Activated CD8-positive, alpha-beta memory T cell treated with anti-CD3 and anti-CD28 coated beads, Interleukin-2, amount 10 ng/mL, durations not matched to agents 7 days and 5 days (primary cell): ENCODE measurements around the gene CARNS1. TPM values are rescaled to one million over a fixed set of nuclear protein-coding genes. Genes with fewer than 3 reads are reported as not detected.
"Not testable (repeated sequence)": the region's sequence is repeated elsewhere in the genome, so short reads cannot be mapped to it uniquely, and the experiment has no call there.

Experiments
- ATAC-seq: fragments of 150-1000 bp; cut with Tn5 transposase; one replicate; pipeline ENCODE4 v1.10.0; 2021; ENCODE audit warnings: moderate library complexity
- CTCF ChIA-PET: fragments of 350-600 bp; sonication (Branson Sonifier 250); formaldehyde crosslinking; loops from one replicate; lab custom pipeline; 2021; ENCODE audit warnings: antibody characterized with exemption; lab: Charles Lee
- DNase-seq: peaks from one replicate; pipeline ENCODE4 v3.0.0-alpha.2; 2020
- H3K27ac Mint-ChIP-seq: one replicate; pipeline ENCODE4 v1.8.0; 2021; ENCODE audit warnings: mild to moderate bottlenecking, mixed read lengths
- H3K27me3 Mint-ChIP-seq: one replicate; pipeline ENCODE4 v1.8.0; 2021; ENCODE audit warnings: mixed read lengths
- H3K36me3 Mint-ChIP-seq: one replicate; pipeline ENCODE4 v1.8.0; 2021; ENCODE audit warnings: mild to moderate bottlenecking, mixed read lengths
- H3K4me1 Mint-ChIP-seq: one replicate; pipeline ENCODE4 v1.8.0; 2021; ENCODE audit warnings: mixed read lengths
- H3K4me3 Mint-ChIP-seq: one replicate; pipeline ENCODE4 v1.8.0; 2021; ENCODE audit warnings: mild to moderate bottlenecking, moderate library complexity, mixed read lengths
- H3K9me3 Mint-ChIP-seq: one replicate; pipeline ENCODE4 v1.8.0; 2022; ENCODE audit warnings: low read depth, mixed read lengths
- total RNA-seq, 2 experiments: library from RNA; stranded (reverse); gene quantifications; one replicate each; pipeline ENCODE4 v1.2.3, GENCODE V29; 2021

CARNS1 gene
- total RNA-seq, 2 experiments from 2014 or later: 1.3 TPM

GRCh38 chr11:67453816-67454732 is 38.6 kb downstream of the CARNS1 start:
- no peak for DNase-seq
- no peak overlapping the region for H3K27ac Mint-ChIP-seq
- peaks cover 8% of the 10 kb centered on the region for H3K4me1 Mint-ChIP-seq
- H3K9me3 Mint-ChIP-seq: no peaks in the 10 kb centered on the region
- H3K27me3 Mint-ChIP-seq: peaks cover 2% of the 10 kb centered on the region
- CTCF ChIA-PET: no interaction called here
- no peaks in the 10 kb centered on the region for H3K36me3 Mint-ChIP-seq
- H3K4me3 Mint-ChIP-seq: no peak overlapping the region
- ATAC-seq: no peak

GRCh38 chr11:67455054-67455453 is 39.6 kb downstream of the CARNS1 start, which contains the start of gene CABP4:
TSS of gene CABP4 (plus strand) at chr11:67455354. CDS start at chr11:67455424, 70 bp downstream.
- H3K4me1 Mint-ChIP-seq: peaks cover 7% of the 10 kb centered on the region
- H3K4me3 Mint-ChIP-seq: no peak within 1 kb of the TSS
- no peaks in the 10 kb centered on the region for H3K36me3 Mint-ChIP-seq
- H3K27me3 Mint-ChIP-seq: peaks cover under 1% of the 10 kb centered on the region
- ATAC-seq (no peak), DNase-seq (no peak)
- CTCF ChIA-PET: interaction anchor here (1.4 kb wide), 1 partner anchor 50 kb away, joined by 3 read pairs; the partner anchor contains the start of gene PITPNM1
- H3K27ac Mint-ChIP-seq: no peak within 1 kb of the TSS
- H3K9me3 Mint-ChIP-seq: no peaks in the 10 kb centered on the region

GRCh38 chr11:67456068-67456705 is 40.7 kb downstream of the CARNS1 start:
- Mint-ChIP-seq H3K36me3 (no peaks in the 10 kb centered on the region), H3K27me3 (no peaks in the 10 kb centered on the region), H3K4me3 (no peak overlapping the region), H3K4me1 (peaks cover 9% of the 10 kb centered on the region), H3K27ac (no peak overlapping the region), H3K9me3 (no peaks in the 10 kb centered on the region)
- DNase-seq: no peak
- no peak for ATAC-seq
- CTCF ChIA-PET: interaction anchor here (0.8 to 1.4 kb wide), 2 partner anchors 49 to 100 kb away, joined by 3 read pairs; partner anchors contain the start of gene PITPNM1

- no peaks in the 10 kb centered on the region for H3K9me3 Mint-ChIP-seq
- no peak overlapping the region for H3K4me3 Mint-ChIP-seq
- peaks cover 4% of the 10 kb centered on the region for H3K4me1 Mint-ChIP-seq
- H3K27ac Mint-ChIP-seq: no peak overlapping the region
- H3K36me3 Mint-ChIP-seq: no peaks in the 10 kb centered on the region
- CTCF ChIA-PET: interaction anchor here (1.8 kb wide), 1 partner anchor 11 kb away, joined by 4 read pairs; no protein-coding TSS in a partner anchor
- ATAC-seq: no peak
- DNase-seq: no peak
- H3K27me3 Mint-ChIP-seq: no peaks in the 10 kb centered on the region
Measured at GRCh38 chr11:67457453-67457852, 42.0 kb downstream of the CARNS1 start.

- H3K4me3 Mint-ChIP-seq: no peak overlapping the region
- DNase-seq (no peak), ATAC-seq (no peak)
- no peaks in the 10 kb centered on the region for H3K9me3 Mint-ChIP-seq
- no peaks in the 10 kb centered on the region for H3K27me3 Mint-ChIP-seq
- no peaks in the 10 kb centered on the region for H3K36me3 Mint-ChIP-seq
- H3K4me1 Mint-ChIP-seq: peaks cover 4% of the 10 kb centered on the region
- CTCF ChIA-PET: interaction anchor here (1.8 kb wide), 1 partner anchor 10 kb away, joined by 4 read pairs; no protein-coding TSS in a partner anchor
- H3K27ac Mint-ChIP-seq: no peak overlapping the region
Measured at GRCh38 chr11:67458266-67458665, 42.8 kb downstream of the CARNS1 start.

GRCh38 chr11:67463186-67463585 is 47.7 kb downstream of the CARNS1 start:
- Mint-ChIP-seq H3K9me3 (no peaks in the 10 kb centered on the region), H3K36me3 (peaks cover 1% of the 10 kb centered on the region), H3K4me3 (no peak overlapping the region), H3K27me3 (no peaks in the 10 kb centered on the region), H3K27ac (no peak overlapping the region), H3K4me1 (peaks cover 27% of the 10 kb centered on the region)
- CTCF ChIA-PET: interaction anchor here (1.4 kb wide), 1 partner anchor 80 kb away, joined by 3 read pairs; no protein-coding TSS in a partner anchor
- DNase-seq (no peak), ATAC-seq (no peak)

GRCh38 chr11:67463680-67464410 is 48.4 kb downstream of the CARNS1 start:
- ATAC-seq (no peak), DNase-seq (no peak)
- Mint-ChIP-seq H3K4me1 (peaks cover 31% of the 10 kb centered on the region), H3K27me3 (no peaks in the 10 kb centered on the region), H3K36me3 (peaks cover 1% of the 10 kb centered on the region), H3K27ac (peak overlapping the region; percentile 87), H3K4me3 (peak overlapping the region; percentile 84), H3K9me3 (no peaks in the 10 kb centered on the region)
- CTCF ChIA-PET: interaction anchor here (1.4 to 2.4 kb wide), 2 partner anchors 25 to 81 kb away, joined by 3 to 10 read pairs; no protein-coding TSS in a partner anchor

- peaks cover 1% of the 10 kb centered on the region for H3K36me3 Mint-ChIP-seq
- peak overlapping the region; percentile 84 for H3K4me3 Mint-ChIP-seq
- peak; percentile 96 for DNase-seq
- peak; percentile 83 for ATAC-seq
- H3K9me3 Mint-ChIP-seq: no peaks in the 10 kb centered on the region
- H3K4me1 Mint-ChIP-seq: peaks cover 35% of the 10 kb centered on the region
- CTCF ChIA-PET: interaction anchor here (1.0 to 2.4 kb wide), 6 partner anchors 19 to 82 kb away, joined by 3 to 10 read pairs (median 4); partner anchors contain the start of genes AIP and PPP1CA
- H3K27ac Mint-ChIP-seq: peak overlapping the region; percentile 87
- H3K27me3 Mint-ChIP-seq: no peaks in the 10 kb centered on the region
Measured at GRCh38 chr11:67464411-67465188, 49.1 kb downstream of the CARNS1 start.

GRCh38 chr11:67465189-67465510 is 49.7 kb downstream of the CARNS1 start:
- H3K27ac Mint-ChIP-seq: peak overlapping the region; percentile 87
- peaks cover 1% of the 10 kb centered on the region for H3K36me3 Mint-ChIP-seq
- CTCF ChIA-PET: interaction anchor here (1.0 to 2.4 kb wide), 5 partner anchors 18 to 63 kb away, joined by 3 to 10 read pairs (median 4); partner anchors contain the start of genes AIP and PPP1CA
- no peaks in the 10 kb centered on the region for H3K27me3 Mint-ChIP-seq
- H3K4me3 Mint-ChIP-seq: peak overlapping the region; percentile 84
- DNase-seq (no peak), ATAC-seq (no peak)
- no peaks in the 10 kb centered on the region for H3K9me3 Mint-ChIP-seq
- H3K4me1 Mint-ChIP-seq: peaks cover 33% of the 10 kb centered on the region

- not testable (repeated sequence) for DNase-seq, ATAC-seq, H3K36me3 Mint-ChIP-seq, H3K27me3 Mint-ChIP-seq, H3K9me3 Mint-ChIP-seq
- CTCF ChIA-PET: interaction anchor here (1.0 to 2.4 kb wide), 4 partner anchors 18 to 63 kb away, joined by 3 to 10 read pairs (median 6); partner anchors contain the start of genes AIP and PPP1CA
- peaks cover 31% of the 10 kb centered on the region for H3K4me1 Mint-ChIP-seq
- peak overlapping the region; percentile 84 for H3K4me3 Mint-ChIP-seq
- peak overlapping the region; percentile 87 for H3K27ac Mint-ChIP-seq
Measured at GRCh38 chr11:67465530-67465929, 50.1 kb downstream of the CARNS1 start.

GRCh38 chr11:67466367-67466766 is 50.9 kb downstream of the CARNS1 start:
- CTCF ChIA-PET: interaction anchor here (1.3 kb wide), 1 partner anchor 64 kb away, joined by 4 read pairs; the partner anchor contains the start of gene PPP1CA
- ATAC-seq (no peak), DNase-seq (no peak)
- Mint-ChIP-seq H3K27ac (peak overlapping the region; percentile 19), H3K9me3 (no peaks in the 10 kb centered on the region), H3K27me3 (no peaks in the 10 kb centered on the region), H3K4me3 (no peak overlapping the region), H3K36me3 (peaks cover 1% of the 10 kb centered on the region), H3K4me1 (peaks cover 31% of the 10 kb centered on the region)
